Activated T-helper 2 cell treated with anti-CD3 and anti-CD28 coated beads, Interferon-gamma antibody, Interleukin-2, Interleukin-4, amounts not matched to agents 10 μg/mL and 5 μg/mL and 100 μg/mL, durations not matched to agents 14 hours and 24 hours and 36 hours (primary cell): ENCODE results near the gene DHX35. TPM values are rescaled to one million over a fixed set of nuclear protein-coding genes. Genes with fewer than 3 reads are reported as not detected.

Experiments used
- DNase-seq: peaks from one replicate; pipeline ENCODE4 v3.0.0; 2021; ENCODE audit warnings: low spot score
- H3K27ac Mint-ChIP-seq: one replicate; pipeline ENCODE4 v1.8.0; 2021; ENCODE audit warnings: mixed read lengths
- H3K27me3 Mint-ChIP-seq: one replicate; pipeline ENCODE4 v1.8.0; 2021; ENCODE audit warnings: low read depth, mixed read lengths
- H3K36me3 Mint-ChIP-seq: one replicate; pipeline ENCODE4 v1.8.0; 2021; ENCODE audit warnings: low read depth, mixed read lengths
- H3K4me1 Mint-ChIP-seq: one replicate; pipeline ENCODE4 v1.8.0; 2021; ENCODE audit warnings: low read depth, mixed read lengths
- H3K4me3 Mint-ChIP-seq: one replicate; pipeline ENCODE4 v1.8.0; 2021; ENCODE audit warnings: low read depth, mild to moderate bottlenecking, moderate library complexity, mixed read lengths
- H3K9me3 Mint-ChIP-seq: one replicate; pipeline ENCODE4 v1.8.0; 2021; ENCODE audit warnings: mixed read lengths
- intact Hi-C: fragments of 100-400 bp; cut with micrococcal nuclease; formaldehyde crosslinking; loops from one replicate; pipeline ENCODE4 v1.15.1; 2023
- total RNA-seq: library from RNA; stranded (reverse); gene quantifications from 2 replicates; pipeline ENCODE4 v1.2.3, GENCODE V29; 2022

Gene DHX35
- total RNA-seq, 1 donor from 2014 or later: 14.8 TPM

DNA sequence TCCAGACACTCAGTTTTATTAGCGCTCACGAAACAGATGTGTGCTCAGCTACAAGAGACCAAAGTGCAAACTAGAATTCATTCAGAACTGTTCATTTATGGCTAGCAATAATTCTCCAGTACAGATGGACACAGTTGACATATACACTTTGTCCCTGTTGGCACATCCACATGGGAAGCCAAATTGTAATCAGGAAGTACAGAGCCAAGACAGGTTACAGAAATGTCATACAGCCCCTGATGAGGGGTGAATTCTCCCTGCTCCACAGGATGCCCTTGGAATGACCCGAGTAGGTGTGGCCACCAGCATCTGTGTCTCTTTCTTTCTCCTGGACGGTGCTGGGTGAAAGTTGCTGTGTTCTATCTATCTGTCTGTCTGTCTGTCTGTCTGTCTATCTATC, 7.6 kb downstream of the DHX35 start:
- H3K27ac Mint-ChIP-seq: no peak overlapping the region
- no peaks in the 10 kb centered on the region for H3K27me3 Mint-ChIP-seq
- H3K36me3 Mint-ChIP-seq: peaks cover 61% of the 10 kb centered on the region
- H3K9me3 Mint-ChIP-seq: no peaks in the 10 kb centered on the region
- no peak overlapping the region for H3K4me3 Mint-ChIP-seq
- intact Hi-C loops: no loop called here
- no peak for DNase-seq
- peaks cover 24% of the 10 kb centered on the region for H3K4me1 Mint-ChIP-seq

DNA sequence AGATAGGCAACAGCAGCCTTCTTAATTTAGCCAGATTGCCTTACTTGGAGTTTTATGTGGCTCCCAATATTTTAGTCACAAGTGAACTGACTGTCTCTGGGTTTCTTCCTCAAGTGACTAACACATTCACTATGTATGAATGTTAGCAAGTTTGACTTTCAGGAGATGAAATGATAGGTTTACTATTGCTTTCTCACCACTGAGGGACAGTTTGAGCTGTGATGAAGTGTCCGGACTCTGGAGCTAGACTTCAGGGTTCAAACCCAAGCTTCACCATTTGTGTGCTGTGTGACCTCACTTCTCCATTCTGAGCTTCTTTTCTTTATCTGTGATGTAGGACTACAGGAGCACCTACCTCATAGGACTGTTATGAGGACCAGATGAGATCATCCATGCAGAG, 8.2 kb downstream of the DHX35 start:
- H3K4me3 Mint-ChIP-seq: no peak overlapping the region
- peaks cover 61% of the 10 kb centered on the region for H3K36me3 Mint-ChIP-seq
- intact Hi-C loops: no loop called here
- H3K9me3 Mint-ChIP-seq: no peaks in the 10 kb centered on the region
- DNase-seq: no peak
- no peak overlapping the region for H3K27ac Mint-ChIP-seq
- peaks cover 27% of the 10 kb centered on the region for H3K4me1 Mint-ChIP-seq
- no peaks in the 10 kb centered on the region for H3K27me3 Mint-ChIP-seq

DNA sequence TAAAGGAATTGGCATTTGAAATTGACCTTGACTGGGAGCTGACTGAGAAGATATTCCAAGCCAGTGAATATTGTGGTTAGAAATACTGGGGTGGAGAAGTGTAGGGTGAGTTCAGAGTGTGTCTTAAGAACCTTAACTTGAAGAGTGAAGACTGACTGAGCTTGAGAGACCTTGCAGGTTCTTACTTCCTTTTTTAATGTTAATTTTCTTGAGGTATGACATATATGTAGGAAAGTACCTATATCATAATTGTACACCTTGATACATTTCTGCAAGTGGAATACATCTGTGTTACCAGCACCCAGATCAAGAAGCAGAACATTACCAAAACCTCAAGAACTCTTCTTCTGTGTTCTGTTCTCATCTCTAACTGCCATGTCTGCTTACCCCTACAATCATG, 11.0 kb downstream of the DHX35 start:
- Mint-ChIP-seq H3K4me1 (peaks cover 21% of the 10 kb centered on the region), H3K27ac (no peak overlapping the region), H3K27me3 (no peaks in the 10 kb centered on the region), H3K36me3 (peaks cover 49% of the 10 kb centered on the region), H3K4me3 (no peak overlapping the region), H3K9me3 (no peaks in the 10 kb centered on the region)
- DNase-seq: no peak
- intact Hi-C loops: no loop called here

DNA sequence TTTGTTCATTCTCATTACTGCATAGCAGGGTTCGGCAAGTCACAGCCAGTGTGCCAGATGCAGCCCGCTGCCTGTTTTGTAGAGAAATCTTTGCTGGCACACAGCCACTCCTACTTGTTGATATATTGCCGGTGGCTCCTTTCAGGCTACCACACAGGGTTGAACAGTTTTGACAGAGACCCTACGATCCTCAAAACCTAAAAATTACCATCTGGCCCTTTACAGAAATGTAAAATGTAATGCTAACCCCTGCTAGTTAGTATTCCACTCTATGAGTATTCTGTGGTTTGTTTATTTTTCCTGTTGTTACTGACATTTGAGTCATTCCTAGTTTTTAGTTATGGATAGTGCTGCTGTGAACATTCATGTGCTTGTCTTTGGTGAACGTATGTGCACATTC, 11.5 kb downstream of the DHX35 start:
- Mint-ChIP-seq H3K4me1 (peaks cover 21% of the 10 kb centered on the region), H3K4me3 (no peak overlapping the region), H3K27me3 (no peaks in the 10 kb centered on the region), H3K9me3 (no peaks in the 10 kb centered on the region), H3K27ac (no peak overlapping the region), H3K36me3 (peaks cover 49% of the 10 kb centered on the region)
- intact Hi-C loops: loop anchor here (2.0 kb wide), 1 partner anchor 45 kb away; no protein-coding TSS in a partner anchor
- no peak for DNase-seq

DNA sequence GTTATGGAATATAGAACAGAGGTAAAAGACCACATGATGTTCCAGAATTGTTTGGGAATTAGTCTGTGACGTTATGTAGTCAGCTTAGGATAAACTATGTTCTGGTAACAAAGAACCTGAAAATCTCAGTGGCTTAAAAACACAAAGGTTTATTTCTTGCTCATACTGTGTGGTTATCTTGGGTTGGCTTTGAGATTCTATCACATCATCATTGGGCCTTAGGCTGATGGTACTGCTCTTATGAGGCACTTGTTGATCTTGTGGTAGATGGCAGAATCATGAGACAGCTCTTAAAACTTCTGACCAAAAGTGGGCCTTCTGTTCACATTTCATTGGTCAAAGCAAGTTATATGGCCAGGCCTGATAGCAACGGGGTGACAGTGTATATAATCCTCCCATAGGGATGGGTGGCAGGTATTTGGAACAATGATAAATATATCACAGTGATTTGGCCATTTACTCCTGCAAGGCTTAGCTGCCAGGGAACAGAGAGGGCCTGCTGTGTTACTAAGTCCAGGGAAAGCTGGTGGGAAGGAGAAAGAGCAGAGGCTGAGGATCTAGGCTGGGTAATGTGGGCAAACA, 13.5 kb downstream of the DHX35 start:
- H3K27ac Mint-ChIP-seq: no peak overlapping the region
- H3K4me1 Mint-ChIP-seq: peaks cover 20% of the 10 kb centered on the region
- H3K9me3 Mint-ChIP-seq: no peaks in the 10 kb centered on the region
- no peak for DNase-seq
- no peaks in the 10 kb centered on the region for H3K27me3 Mint-ChIP-seq
- intact Hi-C loops: loop anchor here (2.0 kb wide), 1 partner anchor 43 kb away; no protein-coding TSS in a partner anchor
- peaks cover 40% of the 10 kb centered on the region for H3K36me3 Mint-ChIP-seq
- H3K4me3 Mint-ChIP-seq: no peak overlapping the region

DNA sequence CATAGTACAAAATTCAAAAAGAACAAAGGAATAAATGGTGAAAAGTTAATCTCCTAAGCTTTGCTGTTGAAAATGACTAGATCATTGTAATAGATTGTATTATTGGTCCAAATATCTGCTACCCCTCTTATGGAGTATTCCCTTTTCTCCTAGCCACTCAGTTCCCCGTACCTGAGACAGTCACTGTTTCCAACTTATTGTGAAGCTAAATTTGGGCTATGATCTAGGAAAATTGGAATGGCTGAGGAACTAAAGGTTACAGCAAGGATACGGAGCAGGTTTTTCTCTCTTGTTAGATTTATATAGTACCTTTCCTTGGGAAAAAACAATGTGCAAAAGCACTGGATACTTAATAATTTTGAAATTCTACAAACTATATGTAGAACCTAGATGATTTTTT, 17.3 kb downstream of the DHX35 start:
- intact Hi-C loops: no loop called here
- no peak overlapping the region for H3K27ac Mint-ChIP-seq
- peaks cover 22% of the 10 kb centered on the region for H3K4me1 Mint-ChIP-seq
- H3K9me3 Mint-ChIP-seq: no peaks in the 10 kb centered on the region
- DNase-seq: no peak
- peaks cover 25% of the 10 kb centered on the region for H3K36me3 Mint-ChIP-seq
- no peaks in the 10 kb centered on the region for H3K27me3 Mint-ChIP-seq
- H3K4me3 Mint-ChIP-seq: no peak overlapping the region

DNA sequence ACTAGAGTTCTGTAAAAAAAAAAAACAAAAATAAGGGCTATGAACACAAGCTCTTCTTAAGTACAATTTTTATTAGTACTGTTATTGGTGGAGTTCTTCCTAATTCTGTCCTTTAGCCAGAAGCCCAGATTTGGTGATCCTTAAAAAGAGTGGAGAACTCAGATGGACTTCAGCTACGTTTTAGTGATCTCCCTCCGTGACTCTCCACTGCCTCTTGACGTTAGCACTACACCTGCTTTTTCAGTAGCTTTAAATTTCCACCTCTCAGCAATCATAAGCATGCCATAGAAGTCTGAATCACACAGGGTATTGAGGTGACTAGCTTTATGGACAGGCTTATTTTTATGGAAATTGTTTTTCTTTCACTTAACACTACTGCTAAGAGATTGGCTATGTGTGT, 17.7 kb downstream of the DHX35 start:
- Mint-ChIP-seq H3K4me3 (no peak overlapping the region), H3K4me1 (peaks cover 17% of the 10 kb centered on the region), H3K27me3 (no peaks in the 10 kb centered on the region), H3K36me3 (peaks cover 21% of the 10 kb centered on the region), H3K27ac (no peak overlapping the region), H3K9me3 (no peaks in the 10 kb centered on the region)
- no peak for DNase-seq
- intact Hi-C loops: no loop called here

DNA sequence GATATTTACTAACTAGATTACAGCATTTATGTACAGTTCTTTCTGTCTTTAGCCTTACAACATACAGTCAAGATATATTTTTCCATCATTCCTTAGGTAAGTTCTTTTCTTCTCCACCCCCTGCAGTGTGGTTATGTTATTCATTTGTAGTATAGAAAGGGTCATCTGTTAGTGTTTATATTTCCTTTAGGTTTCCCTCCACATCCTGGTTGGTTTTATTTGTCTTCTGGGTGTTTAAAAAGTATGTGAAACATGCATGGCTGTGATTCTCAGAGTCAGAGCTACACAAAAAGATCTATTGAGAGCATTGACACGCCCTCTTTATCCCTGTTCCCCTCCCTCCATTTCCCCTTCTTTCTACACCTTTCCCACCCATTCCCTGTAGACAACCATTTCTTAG, 20.1 kb downstream of the DHX35 start:
- no peak overlapping the region for H3K4me3 Mint-ChIP-seq
- H3K27ac Mint-ChIP-seq: no peak overlapping the region
- H3K36me3 Mint-ChIP-seq: peaks cover 21% of the 10 kb centered on the region
- H3K9me3 Mint-ChIP-seq: no peaks in the 10 kb centered on the region
- intact Hi-C loops: no loop called here
- no peaks in the 10 kb centered on the region for H3K27me3 Mint-ChIP-seq
- DNase-seq: no peak
- peaks cover 15% of the 10 kb centered on the region for H3K4me1 Mint-ChIP-seq

DNA sequence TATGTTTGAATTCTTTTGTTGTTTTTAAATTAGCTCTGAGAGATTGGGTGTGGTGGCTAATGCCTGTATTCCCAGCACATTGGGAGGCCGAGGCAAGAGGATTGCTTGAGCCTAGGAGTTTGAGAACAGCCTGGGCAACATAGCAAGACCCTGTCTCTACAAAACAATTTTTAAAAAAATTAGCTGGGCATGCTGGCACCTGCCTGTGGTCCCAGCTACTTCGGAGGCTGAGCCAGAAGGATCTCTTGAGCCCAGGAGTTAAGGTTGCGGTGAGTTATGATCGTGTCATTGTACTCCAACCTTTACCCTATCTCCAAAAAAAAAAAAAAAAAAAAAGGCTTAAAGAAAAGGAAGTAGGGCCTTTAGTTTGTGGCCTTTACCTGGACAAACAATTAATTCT, 22.9 kb downstream of the DHX35 start:
- Mint-ChIP-seq H3K9me3 (no peaks in the 10 kb centered on the region), H3K4me1 (peaks cover 21% of the 10 kb centered on the region), H3K27me3 (no peaks in the 10 kb centered on the region), H3K36me3 (peaks cover 38% of the 10 kb centered on the region), H3K27ac (no peak overlapping the region), H3K4me3 (no peak overlapping the region)
- DNase-seq: no peak
- intact Hi-C loops: no loop called here

DNA sequence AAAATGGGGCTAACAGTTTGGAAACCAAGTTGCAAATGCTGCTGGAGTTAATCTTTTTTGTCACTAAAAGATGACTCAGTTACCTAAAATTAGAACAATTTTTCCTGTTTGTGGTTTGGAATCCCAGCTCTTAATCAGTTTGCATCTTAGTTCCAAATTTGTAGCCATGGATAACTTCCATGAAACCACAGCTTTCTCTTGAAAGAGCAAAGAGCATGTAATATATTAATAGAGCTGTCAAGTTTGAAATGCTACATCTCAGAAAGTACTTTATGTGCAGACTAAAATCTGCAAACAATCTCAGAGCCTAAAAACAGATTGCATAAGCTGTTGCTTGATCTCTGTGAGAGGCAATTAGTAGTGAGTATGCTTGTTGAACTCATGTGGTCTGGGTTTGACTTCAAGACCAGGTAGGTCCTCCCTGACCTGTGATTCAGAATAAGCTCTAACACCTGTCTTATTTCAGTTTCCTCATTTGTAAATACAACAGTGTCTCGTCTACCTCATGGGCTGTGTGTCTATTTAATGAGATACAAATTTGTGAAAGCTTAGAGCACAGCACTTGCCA, 23.5 kb downstream of the DHX35 start:
- H3K27me3 Mint-ChIP-seq: no peaks in the 10 kb centered on the region
- H3K27ac Mint-ChIP-seq: no peak overlapping the region
- peaks cover 38% of the 10 kb centered on the region for H3K36me3 Mint-ChIP-seq
- H3K4me1 Mint-ChIP-seq: peaks cover 21% of the 10 kb centered on the region
- intact Hi-C loops: no loop called here
- H3K4me3 Mint-ChIP-seq: no peak overlapping the region
- DNase-seq: no peak
- no peaks in the 10 kb centered on the region for H3K9me3 Mint-ChIP-seq

DNA sequence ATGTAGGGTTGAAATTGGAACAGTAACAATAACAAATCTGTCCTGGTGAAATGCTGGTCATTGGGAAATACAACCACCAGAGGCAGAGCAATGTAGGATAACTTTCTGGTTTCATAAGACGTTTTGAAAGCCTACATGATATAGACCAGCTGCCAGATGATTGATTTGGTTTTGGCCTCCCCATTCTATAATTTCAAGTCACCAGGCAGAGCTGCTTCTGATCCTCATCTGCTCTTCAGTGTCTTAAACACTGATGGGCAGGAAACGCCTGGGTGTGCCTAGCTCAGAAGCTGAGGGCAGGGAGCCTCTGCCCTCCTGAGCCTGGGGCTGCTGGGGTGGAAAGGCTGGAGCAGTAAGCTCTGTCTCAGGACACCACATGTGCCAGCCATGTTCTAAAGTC, 24.5 kb downstream of the DHX35 start:
- intact Hi-C loops: no loop called here
- H3K4me1 Mint-ChIP-seq: peaks cover 18% of the 10 kb centered on the region
- H3K4me3 Mint-ChIP-seq: no peak overlapping the region
- peaks cover 39% of the 10 kb centered on the region for H3K36me3 Mint-ChIP-seq
- H3K27ac Mint-ChIP-seq: no peak overlapping the region
- no peak for DNase-seq
- no peaks in the 10 kb centered on the region for H3K27me3 Mint-ChIP-seq
- no peaks in the 10 kb centered on the region for H3K9me3 Mint-ChIP-seq

DNA sequence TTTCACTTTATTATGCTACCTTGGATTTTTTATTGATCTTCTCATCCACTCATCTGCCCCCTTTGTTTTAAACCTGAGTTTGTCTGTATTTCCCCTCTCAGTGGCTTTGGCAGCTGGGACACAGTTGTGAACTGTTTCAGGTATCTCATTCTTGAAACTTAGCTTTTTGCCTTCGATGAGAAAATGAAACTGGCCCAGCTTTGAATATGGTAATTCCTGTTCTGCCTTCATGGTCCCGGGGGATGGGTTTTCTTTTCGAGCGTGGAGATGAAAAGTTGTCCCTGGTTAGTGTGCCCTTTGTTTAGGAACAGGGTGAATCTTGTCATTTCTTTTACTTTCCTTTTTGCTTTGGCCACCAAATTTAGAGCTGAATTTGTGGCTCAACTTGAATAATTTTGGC, 25.6 kb downstream of the DHX35 start:
- no peaks in the 10 kb centered on the region for H3K27me3 Mint-ChIP-seq
- intact Hi-C loops: no loop called here
- DNase-seq: no peak
- H3K36me3 Mint-ChIP-seq: peaks cover 34% of the 10 kb centered on the region
- peaks cover 11% of the 10 kb centered on the region for H3K4me1 Mint-ChIP-seq
- H3K4me3 Mint-ChIP-seq: peak overlapping the region; percentile 18
- H3K27ac Mint-ChIP-seq: peak overlapping the region; percentile 27
- no peaks in the 10 kb centered on the region for H3K9me3 Mint-ChIP-seq

DNA sequence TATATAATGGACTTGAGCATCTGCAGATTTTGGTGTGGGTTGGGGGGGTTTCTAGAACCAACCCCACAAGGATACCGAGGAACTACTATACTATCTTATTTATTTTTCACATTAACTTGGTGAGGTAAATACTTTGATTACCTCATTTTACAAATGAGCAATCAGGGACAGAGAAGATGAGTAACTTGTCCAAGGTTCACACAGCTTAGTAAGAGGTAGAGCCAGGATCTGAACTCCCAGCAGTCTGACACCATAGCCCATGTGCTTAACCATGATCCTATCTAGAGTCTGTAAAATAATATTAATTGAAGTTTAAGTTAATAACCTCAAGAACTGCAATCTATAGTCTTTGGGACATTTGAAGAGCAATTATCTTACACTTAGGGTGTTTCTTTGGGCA, 28.6 kb downstream of the DHX35 start:
- H3K4me3 Mint-ChIP-seq: no peak overlapping the region
- intact Hi-C loops: loop anchor here (10.0 kb wide), 1 partner anchor 54 kb away; no protein-coding TSS in a partner anchor
- H3K36me3 Mint-ChIP-seq: peaks cover 40% of the 10 kb centered on the region
- H3K4me1 Mint-ChIP-seq: peaks cover 9% of the 10 kb centered on the region
- H3K9me3 Mint-ChIP-seq: no peaks in the 10 kb centered on the region
- no peak for DNase-seq
- no peak overlapping the region for H3K27ac Mint-ChIP-seq
- no peaks in the 10 kb centered on the region for H3K27me3 Mint-ChIP-seq
